H4 (cell line): ENCODE data around the gene TMEM35B. TPM values are rescaled to one million over a fixed set of nuclear protein-coding genes. Genes with fewer than 3 reads are reported as not detected.
"Not testable (repeated sequence)": the region's sequence is repeated elsewhere in the genome, so short reads cannot be mapped to it uniquely, and the experiment has no call there.

Experiments
- DNase-seq: peaks from one replicate; pipeline ENCODE4 v3.0.0-alpha.2; 2015; ENCODE audit warnings: low spot score
- total RNA-seq: library from RNA; depleted of rRNA; stranded (reverse); fragments of >200 nt; shearing (Covaris generic); gene quantifications from 2 replicates; pipeline ENCODE4 v1.2.3, GENCODE V29; 2014; rRNA removed

Gene TMEM35B
- total RNA-seq: 26.0 and 28.7 TPM in 2 replicates

GRCh38 chr1:34984793-34985608 is at the start of gene TMEM35B:
Gene TMEM35B (minus strand): TSS chr1:34985347. CDS start chr1:34985305, 42 bp downstream.
- no peak for DNase-seq

GRCh38 chr1:35033346-35033745 is 48.2 kb upstream of the TMEM35B start:
- no peak for DNase-seq

GRCh38 chr1:35032384-35032739 is 47.2 kb upstream of the TMEM35B start:
- no peak for DNase-seq

GRCh38 chr1:35030756-35031446 is 45.8 kb upstream of the TMEM35B start:
- DNase-seq: no peak

GRCh38 chr1:35030338-35030737 is 45.2 kb upstream of the TMEM35B start:
- DNase-seq: no peak

- DNase-seq: no peak
Observed at GRCh38 chr1:35029761-35030160, 44.6 kb upstream of the TMEM35B start.

- DNase-seq: no peak
Observed at GRCh38 chr1:35016406-35016805, 31.3 kb upstream of the TMEM35B start.

GRCh38 chr1:35014486-35014885 is 29.3 kb upstream of the TMEM35B start:
- DNase-seq: no peak

- DNase-seq: no peak
Observed at GRCh38 chr1:35005711-35006110, 20.6 kb upstream of the TMEM35B start.

GRCh38 chr1:35001743-35002142 is 16.6 kb upstream of the TMEM35B start:
- no peak for DNase-seq

- no peak for DNase-seq
Observed at GRCh38 chr1:34994878-34995277, 9.7 kb upstream of the TMEM35B start.

GRCh38 chr1:34988581-34988980 is 3.4 kb upstream of the TMEM35B start:
- no peak for DNase-seq

- DNase-seq: no peak
Observed at GRCh38 chr1:34988147-34988546, 3.0 kb upstream of the TMEM35B start.

- no peak for DNase-seq
Observed at GRCh38 chr1:34987018-34987417, 1.9 kb upstream of the TMEM35B start.

- not testable (repeated sequence) for DNase-seq
Observed at GRCh38 chr1:34985609-34985904, 410 bp upstream of the TMEM35B start.

- DNase-seq: no peak
Observed at GRCh38 chr1:34984435-34984792, 733 bp downstream of the TMEM35B start.

- no peak for DNase-seq
Observed at GRCh38 chr1:34983700-34984355, 1.3 kb downstream of the TMEM35B start.

- no peak for DNase-seq
Observed at GRCh38 chr1:34982820-34983376, 2.2 kb downstream of the TMEM35B start.

GRCh38 chr1:34980715-34981114 is 4.4 kb downstream of the TMEM35B start:
- DNase-seq: no peak

- DNase-seq: no peak
Observed at GRCh38 chr1:34978921-34979320, 6.2 kb downstream of the TMEM35B start.

GRCh38 chr1:34977858-34978257 is 7.3 kb downstream of the TMEM35B start:
- no peak for DNase-seq

GRCh38 chr1:34977210-34977471 is 8.0 kb downstream of the TMEM35B start:
- no peak for DNase-seq
